ENCODE measurements around the gene GSTK1. TPM values are rescaled to one million over a fixed set of nuclear protein-coding genes. Genes with fewer than 3 reads are reported as not detected.

GSTK1 gene
- total RNA-seq (2022; extraction: Qiagen RNA extraction; ENCODE audit: low read depth), result 103 to 121 TPM (median 114 TPM) in 5 replicates

DNA sequence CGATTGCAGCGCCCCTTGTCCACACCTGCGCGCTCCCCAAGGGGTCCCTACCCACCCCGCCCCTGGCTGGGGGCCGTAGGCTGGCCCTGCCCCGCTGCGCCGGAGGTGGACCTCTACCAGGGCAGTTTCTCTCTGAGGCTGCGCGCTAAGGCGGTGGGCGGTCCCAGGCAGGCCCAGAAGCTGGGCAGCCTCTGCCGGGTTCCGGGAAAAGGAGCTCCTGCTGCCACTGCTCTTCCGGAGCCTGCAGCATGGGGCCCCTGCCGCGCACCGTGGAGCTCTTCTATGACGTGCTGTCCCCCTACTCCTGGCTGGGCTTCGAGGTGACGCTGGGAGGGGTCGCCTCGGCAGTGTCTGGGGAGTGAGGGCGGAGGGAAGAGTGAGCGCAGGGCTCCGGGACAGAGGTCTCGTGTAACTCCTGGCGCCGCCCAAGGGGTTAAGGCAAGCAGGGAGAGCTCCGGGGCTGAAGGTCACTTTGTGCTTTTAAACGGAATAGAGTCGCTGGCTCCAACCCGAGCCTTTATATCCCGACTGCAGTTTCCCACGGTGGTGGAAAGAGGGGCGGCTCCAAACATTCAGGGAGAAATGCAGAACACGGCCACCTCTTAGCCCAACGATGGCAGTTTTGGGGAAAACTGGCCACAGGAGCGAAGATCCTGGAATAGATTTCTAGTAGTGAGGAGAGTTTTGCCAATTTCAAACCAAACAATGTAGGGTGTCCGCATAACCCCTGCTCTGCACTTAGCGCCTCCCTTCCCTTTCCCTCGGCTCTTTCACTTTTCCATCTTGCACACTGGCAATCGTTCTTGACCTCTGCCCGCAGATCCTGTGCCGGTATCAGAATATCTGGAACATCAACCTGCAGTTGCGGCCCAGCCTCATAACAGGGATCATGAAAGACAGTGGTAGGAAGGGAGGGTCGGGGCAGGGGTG, at the start of gene GSTK1:
TSS of gene GSTK1 (plus strand) at position 176 of the 930 bp plus-strand sequence. CDS start at position 249, 73 bp downstream.

DNA sequence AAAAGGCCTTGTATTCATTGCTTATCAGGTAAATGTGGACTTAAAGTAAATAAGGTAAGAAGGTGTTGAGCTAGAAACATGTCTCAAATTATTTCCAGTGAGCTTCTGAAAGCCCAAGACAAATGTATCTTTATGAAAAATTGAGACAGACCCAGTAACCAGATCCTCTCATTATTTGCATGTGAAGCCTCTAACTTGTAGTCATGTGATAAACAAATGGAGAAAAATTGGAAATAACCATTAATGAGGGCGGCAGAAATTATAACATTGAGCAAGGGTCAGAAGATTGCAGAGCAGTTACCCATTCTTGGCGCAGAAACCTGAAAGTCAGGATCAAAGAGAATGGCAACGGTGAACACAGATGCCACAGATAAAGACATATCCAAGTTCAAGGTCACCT, 41.5 kb upstream of the GSTK1 start, which contains the start of gene TAS2R40:
TSS of gene TAS2R40 (plus strand) at position 301 of the 400 bp plus-strand sequence. CDS start at position 343, 42 bp downstream.

DNA sequence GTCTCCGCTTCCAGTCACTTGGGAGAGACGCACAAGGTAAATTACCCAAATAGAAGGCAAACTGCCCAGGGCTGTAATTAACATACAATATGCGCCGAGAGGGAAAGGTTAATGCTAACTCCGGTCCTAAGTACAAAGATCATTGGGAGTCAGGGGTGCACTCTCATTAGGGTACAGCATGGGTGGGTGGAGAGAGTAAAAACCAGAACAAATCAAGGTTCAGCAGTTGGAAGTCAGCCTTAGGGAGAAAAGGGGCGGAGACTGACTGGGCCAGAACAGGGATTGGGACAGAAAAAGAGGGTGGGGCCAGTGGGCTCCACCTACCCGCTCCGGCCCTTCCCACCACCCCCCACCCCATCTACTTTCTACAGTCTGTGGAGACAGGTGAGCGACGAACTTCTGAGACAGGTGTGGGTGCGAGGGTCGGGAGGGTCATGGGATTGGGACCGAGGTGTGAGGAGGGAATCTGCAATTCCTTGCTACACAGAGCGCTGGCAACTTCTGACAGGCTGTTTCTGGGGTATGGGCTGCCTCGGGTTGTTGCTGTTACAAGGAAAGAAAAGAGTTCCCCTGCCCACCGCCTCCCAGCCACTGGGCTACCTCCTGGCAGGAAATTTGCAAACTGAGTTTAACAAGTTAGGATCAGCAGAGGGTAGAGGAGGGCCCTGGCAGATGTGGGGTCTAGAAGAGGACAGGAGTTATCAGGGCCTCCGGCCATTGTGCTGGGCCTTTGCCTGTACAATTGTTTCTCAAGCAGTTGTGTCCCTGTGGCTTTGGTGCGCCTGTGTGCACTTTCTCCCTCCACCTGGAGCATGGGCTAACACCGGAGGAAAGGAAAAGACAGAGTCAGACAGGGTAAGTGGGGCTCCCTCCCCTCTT, 21.6 kb downstream of the GSTK1 start, which contains the start of gene TMEM139:
TSS of gene TMEM139 (plus strand) at position 368 of the 879 bp plus-strand sequence. CDS start 1,000 bp downstream, outside the sequence.

DNA sequence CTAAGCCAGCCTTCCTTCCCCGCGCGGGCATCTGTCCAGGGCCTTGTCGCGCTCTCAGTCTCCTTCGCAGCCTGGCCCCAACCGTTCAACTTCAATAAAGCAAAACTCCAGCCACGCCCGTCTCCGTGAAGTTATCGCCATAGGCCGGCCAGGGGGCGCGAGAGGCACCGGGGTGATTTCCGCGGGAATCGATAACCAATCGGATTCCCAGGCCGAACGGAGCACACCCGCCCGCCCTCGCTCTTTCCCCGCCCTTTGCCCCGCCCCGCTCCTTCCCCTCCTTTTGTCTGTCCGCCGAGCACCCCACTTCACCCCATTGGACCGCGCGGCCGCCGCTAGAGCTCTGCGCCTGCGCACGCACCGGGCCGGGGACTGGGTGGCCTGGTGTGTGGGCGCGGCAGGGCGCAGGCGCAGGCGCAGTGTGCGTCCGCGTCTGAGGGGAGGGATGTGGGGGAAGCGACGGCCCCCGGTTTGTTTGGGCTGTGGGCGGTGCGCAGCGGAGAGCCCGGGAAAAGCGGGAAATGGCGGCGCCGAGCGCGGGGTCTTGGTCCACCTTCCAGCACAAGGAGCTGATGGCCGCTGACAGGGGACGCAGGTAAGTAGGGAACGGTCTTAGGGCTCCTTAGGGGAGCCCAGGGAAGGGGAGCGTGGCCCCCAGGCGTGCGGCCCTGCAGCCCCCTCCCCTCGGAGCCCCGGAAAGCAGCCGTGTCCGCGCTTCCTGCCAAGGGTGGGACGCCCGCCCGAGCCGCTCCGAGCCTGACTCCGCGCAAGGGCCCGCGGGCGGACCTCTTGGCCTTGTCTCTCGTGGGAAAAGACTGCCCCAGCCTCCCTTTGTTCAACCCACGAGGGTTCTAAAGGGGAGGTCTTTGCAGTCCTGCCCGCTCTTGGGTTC, 24.9 kb downstream of the GSTK1 start, which contains the start of gene CASP2:
TSS of gene CASP2 (plus strand) at position 417 of the 892 bp plus-strand sequence. CDS start at position 522, 105 bp downstream.

DNA sequence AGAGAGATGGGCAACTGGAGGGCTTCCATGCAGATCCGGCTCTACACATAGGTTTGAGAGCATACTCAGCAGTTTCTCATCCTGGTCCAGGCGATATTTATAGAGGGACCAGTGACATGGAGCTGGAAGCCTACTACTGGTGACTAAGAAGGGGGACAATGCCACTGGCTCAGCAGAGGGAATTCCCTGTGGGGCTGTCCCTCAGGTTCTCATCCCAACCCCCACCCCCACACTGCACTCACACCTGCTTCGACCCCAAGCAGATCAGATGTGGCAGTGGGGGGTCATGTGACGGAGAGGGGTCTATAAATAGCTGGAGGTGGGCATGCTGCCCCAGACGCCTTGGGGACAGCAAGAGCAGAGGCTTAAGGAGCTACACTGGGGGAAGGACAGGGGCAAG, 52.5 kb downstream of the GSTK1 start, which contains the start of gene CLCN1:
TSS of gene CLCN1 (plus strand) at position 336 of the 400 bp plus-strand sequence. CDS start 102 bp downstream, outside the sequence.

Other genes starting within 250 kb of the GSTK1 start
- gene OR9A2, start 236.3 kb upstream of the GSTK1 start, total RNA-seq (2022; extraction: Qiagen RNA extraction; ENCODE audit: low read depth), result not detected in 5 replicates
- not detected in 5 replicates for gene OR6V1, start 211.1 kb upstream of the GSTK1 start, total RNA-seq (2022; extraction: Qiagen RNA extraction; ENCODE audit: low read depth)
- gene PIP, start 131.4 kb upstream of the GSTK1 start, total RNA-seq (2022; extraction: Qiagen RNA extraction; ENCODE audit: low read depth), result 0.51 to 0.75 TPM (median 0.71 TPM) in 3 of 5 replicates, not detected in the others
- not detected in 5 replicates for gene TAS2R39, start 80.0 kb upstream of the GSTK1 start, total RNA-seq (2022; extraction: Qiagen RNA extraction; ENCODE audit: low read depth)
- gene TAS2R40, start 41.4 kb upstream of the GSTK1 start, total RNA-seq (2022; extraction: Qiagen RNA extraction; ENCODE audit: low read depth), result not detected in 5 replicates
- gene TMEM139, start 21.5 kb downstream of the GSTK1 start, total RNA-seq (2022; extraction: Qiagen RNA extraction; ENCODE audit: low read depth), result 0.48 to 1.5 TPM (median 1.0 TPM) in 5 replicates
- gene CASP2, start 24.9 kb downstream of the GSTK1 start, total RNA-seq (2022; extraction: Qiagen RNA extraction; ENCODE audit: low read depth), result 17.2 to 22.5 TPM (median 19.8 TPM) in 5 replicates
- 0.06 to 0.08 TPM in 2 of 5 replicates, not detected in the others for gene CLCN1, start 52.7 kb downstream of the GSTK1 start, total RNA-seq (2022; extraction: Qiagen RNA extraction; ENCODE audit: low read depth)
- gene FAM131B, start 99.3 kb downstream of the GSTK1 start, total RNA-seq (2022; extraction: Qiagen RNA extraction; ENCODE audit: low read depth), result 0.20 to 0.62 TPM (median 0.46 TPM) in 5 replicates
- gene ZYX, start 117.9 kb downstream of the GSTK1 start, total RNA-seq (2022; extraction: Qiagen RNA extraction; ENCODE audit: low read depth), result 131 to 203 TPM (median 178 TPM) in 5 replicates
- gene EPHA1, start 145.4 kb downstream of the GSTK1 start, total RNA-seq (2022; extraction: Qiagen RNA extraction; ENCODE audit: low read depth), result 0.29 TPM in 1 of 5 replicates, not detected in the others
- not detected in 5 replicates for gene TAS2R60, start 180.0 kb downstream of the GSTK1 start, total RNA-seq (2022; extraction: Qiagen RNA extraction; ENCODE audit: low read depth)
- not detected in 5 replicates for gene TAS2R41, start 214.4 kb downstream of the GSTK1 start, total RNA-seq (2022; extraction: Qiagen RNA extraction; ENCODE audit: low read depth)